ENCODE data around the gene ANKS1B.

- TF ChIP-seq GABPA (IDR thresholded peaks at IDR 0.05 in 1 of 2, conservative IDR thresholded peaks at IDR 0.05 in 1 of 2) (no peak), CTCF (IDR thresholded peaks at IDR 0.05; ENCODE audit: low read depth, low read length, missing input control) (no peak), ZBTB33 (IDR thresholded peaks at IDR 0.05) (no peak), TAF1 (conservative IDR thresholded peaks at IDR 0.05) (no peak), RAD21 (IDR thresholded peaks at IDR 0.05) (no peak), SP1 (IDR thresholded peaks at IDR 0.05) (no peak), REST (IDR thresholded peaks at IDR 0.05) (no peak), NR2F2 (IDR thresholded peaks at IDR 0.05) (no peak), FOXA1 (IDR thresholded peaks at IDR 0.05) (no peak), EGR1 (IDR thresholded peaks at IDR 0.05; ENCODE audit: low read depth in 2 of 2) (no peak), YY1 (IDR thresholded peaks at IDR 0.05) (no peak), HNF4G (IDR thresholded peaks at IDR 0.05) (no peak)
Observed at GRCh38 chr12:99996095-99996494, 11.4 kb upstream of the ANKS1B start.
